ENCODE measurements around the gene TCF23.

- TF ChIP-seq CTCF (IDR thresholded peaks at IDR 0.05) (no peak), TCF7L2 (IDR thresholded peaks at IDR 0.05; ENCODE audit: low read depth, low read length) (no peak), REST (IDR thresholded peaks at IDR 0.05; ENCODE audit: insufficient read depth in 1 of 2, low read depth in 2 of 2, low read length in 1 of 2) (no peak), POLR2AphosphoS5 (IDR thresholded peaks at IDR 0.05; ENCODE audit: low read depth, low read length) (no peak)
These were observed 50.4 kb downstream of the TCF23 start for GRCh38 chr2:27199241-27199640.
